ENCODE results near the gene RUNX2.
"Not testable (repeated sequence)": the region's sequence is repeated elsewhere in the genome, so short reads cannot be mapped to it uniquely, and the experiment has no call there.

The RUNX2 gene

DNA sequence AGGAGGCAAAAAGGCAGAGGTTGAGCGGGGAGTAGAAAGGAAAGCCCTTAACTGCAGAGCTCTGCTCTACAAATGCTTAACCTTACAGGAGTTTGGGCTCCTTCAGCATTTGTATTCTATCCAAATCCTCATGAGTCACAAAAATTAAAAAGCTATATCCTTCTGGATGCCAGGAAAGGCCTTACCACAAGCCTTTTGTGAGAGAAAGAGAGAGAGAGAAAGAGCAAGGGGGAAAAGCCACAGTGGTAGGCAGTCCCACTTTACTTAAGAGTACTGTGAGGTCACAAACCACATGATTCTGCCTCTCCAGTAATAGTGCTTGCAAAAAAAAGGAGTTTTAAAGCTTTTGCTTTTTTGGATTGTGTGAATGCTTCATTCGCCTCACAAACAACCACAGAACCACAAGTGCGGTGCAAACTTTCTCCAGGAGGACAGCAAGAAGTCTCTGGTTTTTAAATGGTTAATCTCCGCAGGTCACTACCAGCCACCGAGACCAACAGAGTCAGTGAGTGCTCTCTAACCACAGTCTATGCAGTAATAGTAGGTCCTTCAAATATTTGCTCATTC, at the start of gene RUNX2:
TSS of gene RUNX2 (plus strand) at position 375 of the 567 bp plus-strand sequence. CDS start 397 bp downstream, outside the sequence.
- DNase-seq (ENCODE audit: low spot score), result peak; percentile 61

- no peak for DNase-seq (ENCODE audit: low spot score)
Observed at GRCh38 chr6:45278367-45278766, 49.8 kb upstream of the RUNX2 start.

- not testable (repeated sequence) for DNase-seq (ENCODE audit: low spot score)
Observed at GRCh38 chr6:45286707-45287106, 41.4 kb upstream of the RUNX2 start.

- no peak for DNase-seq (ENCODE audit: low spot score)
Observed at GRCh38 chr6:45289751-45290514, 38.2 kb upstream of the RUNX2 start.

DNA sequence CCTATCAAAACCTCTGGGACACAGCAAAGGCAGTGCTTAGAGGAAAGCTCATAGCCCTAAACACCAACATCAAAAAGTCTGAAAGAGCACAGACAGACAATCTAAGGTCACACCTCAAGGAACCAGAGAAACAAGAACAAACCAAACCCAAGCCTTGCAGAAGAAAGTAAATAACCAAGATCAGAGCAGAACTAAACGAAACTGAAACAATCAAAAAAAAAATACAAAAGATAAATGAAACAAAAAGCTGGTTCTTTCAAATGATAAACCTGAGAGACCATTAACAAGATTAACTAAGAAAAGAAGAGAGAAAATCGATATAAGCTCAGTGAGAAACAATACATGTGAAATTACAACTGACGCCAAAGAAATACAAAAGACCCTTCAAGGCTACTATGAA, 34.8 kb upstream of the RUNX2 start:
- DNase-seq (ENCODE audit: low spot score), result no peak

- DNase-seq (ENCODE audit: low spot score), result not testable (repeated sequence)
Observed at GRCh38 chr6:45294065-45294701, 33.9 kb upstream of the RUNX2 start.

GRCh38 chr6:45297320-45297719, 30.8 kb upstream of the RUNX2 start:
- DNase-seq (ENCODE audit: low spot score), result no peak

- no peak for DNase-seq (ENCODE audit: low spot score)
Observed at GRCh38 chr6:45299096-45299581, 29.0 kb upstream of the RUNX2 start.

DNA sequence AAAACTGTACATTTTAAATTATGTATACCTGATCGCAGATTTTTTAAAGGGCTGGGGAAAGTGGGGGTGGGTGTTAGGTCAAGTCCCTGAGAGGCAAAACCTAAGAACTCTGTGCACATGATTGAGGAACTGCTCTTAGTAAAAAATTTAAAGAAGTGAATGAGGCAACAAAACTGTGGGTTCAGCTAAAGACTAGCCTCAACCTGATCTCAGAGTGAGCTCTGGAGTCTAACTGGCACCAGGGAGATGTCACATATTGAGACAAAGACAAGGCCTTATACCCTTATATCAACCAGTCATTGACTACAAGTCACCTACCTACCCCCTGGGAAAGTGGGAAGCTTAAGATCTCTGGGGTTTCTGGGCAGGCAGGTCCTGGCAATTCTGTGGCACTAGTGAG, 27.4 kb upstream of the RUNX2 start:
- no peak for DNase-seq (ENCODE audit: low spot score)

DNA sequence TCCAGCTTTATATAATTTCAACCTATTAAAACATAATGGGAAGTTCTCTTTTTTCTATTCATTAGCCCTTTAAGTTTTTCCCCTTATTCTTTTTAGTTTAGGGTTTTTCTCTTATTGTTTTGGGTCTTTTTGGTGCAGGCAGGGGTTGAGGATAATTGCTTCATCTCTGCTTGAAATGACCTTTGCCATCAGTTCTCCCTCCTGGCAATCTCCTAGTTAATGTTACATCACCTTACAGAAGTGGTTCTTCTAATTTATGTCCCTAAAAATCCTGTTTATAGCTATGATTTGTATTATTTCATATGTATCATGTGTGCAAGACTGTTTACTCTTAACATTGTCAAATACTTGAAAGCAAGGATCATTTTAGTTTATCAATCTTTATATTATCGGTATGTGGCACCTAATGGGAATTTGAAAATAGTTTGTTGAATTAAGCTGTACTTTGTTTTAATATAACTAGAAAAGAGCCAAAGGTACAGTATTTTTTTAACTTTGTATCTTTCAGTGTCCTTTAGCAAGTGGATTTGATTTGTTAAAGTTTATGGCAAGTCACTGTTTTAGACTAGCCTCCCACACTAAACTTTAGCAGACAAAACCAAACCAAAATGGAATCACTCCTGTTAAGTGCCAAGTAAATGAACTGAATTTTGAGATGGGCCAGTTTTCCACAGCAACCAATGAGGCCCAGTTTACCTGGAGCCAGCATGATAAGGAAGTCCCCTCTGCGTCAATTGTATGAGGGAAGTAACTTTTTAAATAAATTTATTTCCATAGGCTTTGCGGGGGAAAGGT, 26.6 kb upstream of the RUNX2 start:
- DNase-seq (ENCODE audit: low spot score), result no peak

- no peak for DNase-seq (ENCODE audit: low spot score)
Observed at GRCh38 chr6:45302832-45303231, 25.3 kb upstream of the RUNX2 start.

GRCh38 chr6:45305546-45305945, 22.6 kb upstream of the RUNX2 start:
- DNase-seq (ENCODE audit: low spot score), result no peak

- DNase-seq (ENCODE audit: low spot score), result no peak
Observed at GRCh38 chr6:45310118-45310788, 17.9 kb upstream of the RUNX2 start.

GRCh38 chr6:45314146-45314545, 14.0 kb upstream of the RUNX2 start:
- DNase-seq (ENCODE audit: low spot score), result no peak

DNA sequence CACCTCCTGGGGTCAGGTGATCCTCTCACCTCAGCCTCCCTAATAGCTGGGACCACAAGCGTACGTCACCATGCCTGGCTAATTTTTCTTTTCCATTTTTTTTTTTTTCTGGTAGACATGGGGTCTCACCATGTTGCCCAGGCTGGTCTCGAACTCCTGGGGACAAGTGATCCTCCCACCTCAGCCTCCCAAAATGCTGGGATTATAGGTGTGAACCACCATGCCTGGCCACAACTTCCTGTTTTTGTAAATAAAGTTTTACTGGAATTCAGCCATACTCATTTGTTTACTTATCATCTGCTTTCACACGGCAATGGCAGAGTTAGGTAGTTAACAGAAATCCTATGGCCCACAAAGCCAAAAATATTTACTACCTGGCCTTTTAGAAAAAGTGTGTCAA, 7.8 kb upstream of the RUNX2 start:
- no peak for DNase-seq (ENCODE audit: low spot score)

DNA sequence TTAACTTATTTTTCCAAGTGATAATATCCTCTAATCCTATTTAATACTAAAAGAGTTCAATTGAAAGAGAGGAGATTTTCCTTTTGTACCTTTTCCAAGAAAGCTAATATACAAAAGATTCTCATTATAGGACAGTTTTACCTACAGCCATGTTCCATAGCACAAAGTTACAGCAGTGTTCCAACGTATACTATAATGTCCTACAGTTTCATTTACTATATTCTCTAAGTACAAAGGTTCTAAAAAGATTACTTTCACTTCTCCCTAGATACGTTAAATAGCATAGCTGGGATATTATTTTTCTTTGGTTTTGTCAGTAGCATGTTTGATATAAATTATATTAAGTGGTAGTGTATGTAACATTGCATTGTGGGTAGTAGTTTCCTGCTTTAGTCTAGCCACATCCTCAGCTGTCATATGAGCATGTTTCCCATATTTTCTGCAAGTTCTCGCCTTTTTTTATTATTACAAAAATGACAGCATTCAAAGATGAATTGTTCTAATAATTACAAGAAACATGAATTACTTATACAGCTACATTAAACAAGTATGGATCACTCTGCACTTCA, 4.4 kb upstream of the RUNX2 start:
- no peak for DNase-seq (ENCODE audit: low spot score)

DNA sequence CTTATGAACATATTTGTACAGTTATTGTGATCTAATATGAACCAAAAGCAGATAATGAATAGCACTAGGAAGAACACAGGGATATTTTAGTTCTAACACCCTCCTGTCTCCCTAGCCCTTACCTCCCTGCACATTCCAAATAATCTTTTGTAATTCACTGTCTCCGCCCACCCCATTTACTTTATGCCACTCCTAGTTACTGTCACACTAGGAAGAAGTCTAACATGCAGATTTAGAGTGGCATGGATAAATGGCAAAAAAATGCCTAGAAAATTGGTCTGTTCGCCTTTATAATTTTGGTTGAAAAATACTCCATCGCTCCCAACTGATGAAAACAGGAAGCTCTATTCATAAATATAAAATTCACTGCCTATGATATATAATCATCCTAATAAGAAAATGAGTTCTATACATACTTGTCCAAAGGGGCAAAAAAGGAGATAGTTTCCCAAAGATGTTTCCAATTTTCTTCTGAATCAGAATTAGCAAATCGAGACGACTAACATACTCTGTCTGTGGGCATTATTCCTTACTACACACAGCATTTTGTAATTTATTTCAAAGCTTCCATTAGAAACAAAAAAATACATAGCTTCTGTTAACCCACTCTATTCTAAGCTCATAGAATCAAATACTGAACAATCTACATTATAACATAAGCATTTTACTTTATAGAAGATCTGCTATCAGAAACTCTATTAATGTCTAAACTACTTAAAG, 1.3 kb upstream of the RUNX2 start:
- no peak for DNase-seq (ENCODE audit: low spot score)

DNA sequence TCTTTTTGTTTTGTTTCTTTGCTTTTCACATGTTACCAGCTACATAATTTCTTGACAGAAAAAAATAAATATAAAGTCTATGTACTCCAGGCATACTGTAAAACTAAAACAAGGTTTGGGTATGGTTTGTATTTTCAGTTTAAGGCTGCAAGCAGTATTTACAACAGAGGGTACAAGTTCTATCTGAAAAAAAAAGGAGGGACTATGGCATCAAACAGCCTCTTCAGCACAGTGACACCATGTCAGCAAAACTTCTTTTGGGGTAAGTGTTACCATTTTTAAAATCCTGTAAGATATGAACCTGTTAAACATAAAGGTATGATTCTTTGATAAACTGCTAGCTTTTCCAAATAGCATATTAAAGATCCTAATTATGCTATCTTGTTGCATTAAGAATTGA, 393 bp downstream of the RUNX2 start:
- no peak for DNase-seq (ENCODE audit: low spot score)

DNA sequence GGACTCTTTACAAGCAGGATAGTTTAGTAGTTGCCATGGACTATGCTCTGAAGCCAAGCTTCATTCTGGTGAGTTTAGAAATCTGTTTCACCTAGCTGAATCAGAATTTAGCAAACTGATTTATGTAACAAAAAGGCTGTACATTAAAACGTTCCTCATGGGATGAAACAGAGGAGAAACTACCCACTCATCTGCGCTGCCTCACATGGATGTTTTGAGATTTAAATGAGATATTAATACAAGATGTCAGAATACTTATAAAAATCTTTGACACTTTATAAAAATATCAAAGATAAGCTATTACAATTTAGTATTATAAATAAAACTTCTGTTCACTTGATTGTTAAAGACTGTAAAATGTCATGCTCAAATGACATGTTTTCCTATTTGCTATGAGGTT, 16.8 kb downstream of the RUNX2 start:
- DNase-seq (ENCODE audit: low spot score), result no peak

- no peak for DNase-seq (ENCODE audit: low spot score)
Observed at GRCh38 chr6:45350186-45350710, 22.1 kb downstream of the RUNX2 start.

GRCh38 chr6:45351076-45351475, 22.9 kb downstream of the RUNX2 start:
- no peak for DNase-seq (ENCODE audit: low spot score)

All from AG20443 (cell line).